ENCODE results near the gene PIK3R4.

Gene PIK3R4

GRCh38 chr3:130687327-130687726, 59.3 kb downstream of the PIK3R4 start:
- DNase-seq = no peak

- no peak for DNase-seq
These were observed 59.8 kb downstream of the PIK3R4 start for GRCh38 chr3:130686833-130687232.

GRCh38 chr3:130682131-130682530, 64.5 kb downstream of the PIK3R4 start:
- no peak for DNase-seq

GRCh38 chr3:130679218-130679617, 67.4 kb downstream of the PIK3R4 start:
- DNase-seq = no peak

- DNase-seq = no peak
These were observed 69.3 kb downstream of the PIK3R4 start for GRCh38 chr3:130677343-130677742.

GRCh38 chr3:130671545-130672312, 74.9 kb downstream of the PIK3R4 start:
- no peak for DNase-seq

- DNase-seq = no peak
These were observed 76.9 kb downstream of the PIK3R4 start for GRCh38 chr3:130669740-130670139.

- DNase-seq = no peak
These were observed 83.5 kb downstream of the PIK3R4 start for GRCh38 chr3:130663092-130663491.

GRCh38 chr3:130662501-130662996, 84.1 kb downstream of the PIK3R4 start:
- no peak for DNase-seq

GRCh38 chr3:130661140-130661891, 85.3 kb downstream of the PIK3R4 start:
- no peak for DNase-seq

- no peak for DNase-seq
These were observed 86.7 kb downstream of the PIK3R4 start for GRCh38 chr3:130659911-130660310.

GRCh38 chr3:130658678-130659077, 88.0 kb downstream of the PIK3R4 start:
- no peak for DNase-seq

- DNase-seq = no peak
These were observed 90.0 kb downstream of the PIK3R4 start for GRCh38 chr3:130656627-130657026.

- no peak for DNase-seq
These were observed 91.7 kb downstream of the PIK3R4 start for GRCh38 chr3:130654921-130655320.

- no peak for DNase-seq
These were observed 92.5 kb downstream of the PIK3R4 start for GRCh38 chr3:130654091-130654490.

GRCh38 chr3:130649061-130649654, 97.5 kb downstream of the PIK3R4 start:
- no peak for DNase-seq

- no peak for DNase-seq
These were observed 98.3 kb downstream of the PIK3R4 start for GRCh38 chr3:130648293-130648692.

- no peak for DNase-seq
These were observed 101.4 kb downstream of the PIK3R4 start for GRCh38 chr3:130645261-130645660.

- no peak for DNase-seq
These were observed 101.9 kb downstream of the PIK3R4 start for GRCh38 chr3:130644628-130645253.

- no peak for DNase-seq
These were observed 106.6 kb downstream of the PIK3R4 start for GRCh38 chr3:130640027-130640426.

GRCh38 chr3:130636480-130637234, 110.0 kb downstream of the PIK3R4 start:
- no peak for DNase-seq

- no peak for DNase-seq
These were observed 110.7 kb downstream of the PIK3R4 start for GRCh38 chr3:130635978-130636377.
